ENCODE data around the gene POLR3G.

DNA sequence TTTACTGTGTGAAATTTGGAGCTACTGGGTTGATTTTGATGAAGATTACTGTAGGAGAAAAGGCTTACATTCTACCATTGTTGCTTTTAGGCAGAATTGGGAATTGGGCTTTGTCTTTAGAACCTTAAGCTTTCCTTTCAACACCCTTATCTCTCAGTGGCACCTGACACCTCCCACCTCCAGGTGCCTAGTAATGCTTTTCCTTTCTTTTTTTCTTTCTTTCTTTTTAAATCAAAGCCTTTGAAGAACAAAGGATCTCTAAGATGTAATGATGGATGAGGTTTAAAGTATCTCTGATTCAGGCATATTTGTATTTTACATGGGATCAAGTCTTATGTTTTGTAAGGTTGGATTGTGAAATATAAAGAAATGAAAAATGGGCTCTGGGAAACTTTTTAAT lies 81.0 kb downstream of the POLR3G start:
- TF ChIP-seq GATA2 (IDR thresholded peaks at IDR 0.05; ENCODE audit: low read depth, low read length) (no peak), GATA3 (IDR thresholded peaks at IDR 0.05; ENCODE audit: low read depth, low read length) (no peak)

All from SH-SY5Y (cell line).